Upper lobe of right lung (tissue), 1 donor: Measurements from ENCODE around the gene ZNF770. TPM values are rescaled to one million over a fixed set of nuclear protein-coding genes. Genes with fewer than 3 reads are reported as not detected.
"Not testable (repeated sequence)": the region's sequence is repeated elsewhere in the genome, so short reads cannot be mapped to it uniquely, and the experiment has no call there.

Source experiments
- ATAC-seq: fragments of 200-7000 bp; cut with Tn5 transposase; one replicate; pipeline ENCODE4 v1.9.1; 2020; ENCODE audit warnings: mild to moderate bottlenecking, moderate library complexity
- DNase-seq: peaks from one replicate; pipeline ENCODE4 v3.0.0-alpha.2; 2020
- H3K27ac ChIP-seq: fragments of 200-600 bp; one replicate; pipeline ENCODE4 v1.8.0; 2022
- H3K27me3 ChIP-seq: fragments of 200-600 bp; one replicate; pipeline ENCODE4 v1.8.0; 2022; ENCODE audit warnings: mild to moderate bottlenecking
- H3K36me3 ChIP-seq: fragments of 200-600 bp; one replicate; pipeline ENCODE4 v1.8.0; 2022
- H3K4me1 ChIP-seq: fragments of 200-600 bp; one replicate; pipeline ENCODE4 v1.8.0; 2022
- H3K4me3 ChIP-seq: fragments of 200-600 bp; one replicate; pipeline ENCODE4 v1.8.0; 2022; ENCODE audit warnings: mild to moderate bottlenecking
- H3K9me3 ChIP-seq: fragments of 200-600 bp; one replicate; pipeline ENCODE4 v1.8.0; 2022
- intact Hi-C: fragments of 100-400 bp; cut with DNase I; formaldehyde crosslinking; loops from one replicate; pipeline ENCODE4 v1.11.0; 2022
- total RNA-seq: library from RNA; stranded (reverse); fragmentation: NEBNext Ultra II Directional; extraction: Animal tissue kit (Norgen Biotek cat#: 25700); gene quantifications from one replicate; pipeline ENCODE4 v1.2.1, GENCODE V29; 2021
- TF ChIP-seq, protein P1 (sequence below): fragments of 200-600 bp; IDR thresholded peaks from one replicate; pipeline ENCODE4 v1.8.0; 2022; ENCODE audit warnings: antibody characterized with exemption
- donor health status: DM: no; HTN: yes; CAD: no; lungs with severe emphysema.

Gene ZNF770
- total RNA-seq, 1 donor from 2014 or later = 31.5 TPM

GRCh38 chr15:34933432-34933975 is 54.6 kb downstream of the ZNF770 start:
- Histone ChIP-seq H3K9me3 (no peaks in the 10 kb centered on the region), H3K27me3 (no peaks in the 10 kb centered on the region), H3K4me1 (no peaks in the 10 kb centered on the region), H3K4me3 (no peak overlapping the region), H3K36me3 (peaks cover 92% of the 10 kb centered on the region), H3K27ac (no peak overlapping the region)
- ATAC-seq = no peak
- TF ChIP-seq, protein P1, sequence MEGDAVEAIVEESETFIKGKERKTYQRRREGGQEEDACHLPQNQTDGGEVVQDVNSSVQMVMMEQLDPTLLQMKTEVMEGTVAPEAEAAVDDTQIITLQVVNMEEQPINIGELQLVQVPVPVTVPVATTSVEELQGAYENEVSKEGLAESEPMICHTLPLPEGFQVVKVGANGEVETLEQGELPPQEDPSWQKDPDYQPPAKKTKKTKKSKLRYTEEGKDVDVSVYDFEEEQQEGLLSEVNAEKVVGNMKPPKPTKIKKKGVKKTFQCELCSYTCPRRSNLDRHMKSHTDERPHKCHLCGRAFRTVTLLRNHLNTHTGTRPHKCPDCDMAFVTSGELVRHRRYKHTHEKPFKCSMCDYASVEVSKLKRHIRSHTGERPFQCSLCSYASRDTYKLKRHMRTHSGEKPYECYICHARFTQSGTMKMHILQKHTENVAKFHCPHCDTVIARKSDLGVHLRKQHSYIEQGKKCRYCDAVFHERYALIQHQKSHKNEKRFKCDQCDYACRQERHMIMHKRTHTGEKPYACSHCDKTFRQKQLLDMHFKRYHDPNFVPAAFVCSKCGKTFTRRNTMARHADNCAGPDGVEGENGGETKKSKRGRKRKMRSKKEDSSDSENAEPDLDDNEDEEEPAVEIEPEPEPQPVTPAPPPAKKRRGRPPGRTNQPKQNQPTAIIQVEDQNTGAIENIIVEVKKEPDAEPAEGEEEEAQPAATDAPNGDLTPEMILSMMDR = no peak
- intact Hi-C loops = no loop called here
- DNase-seq = no peak

DNA sequence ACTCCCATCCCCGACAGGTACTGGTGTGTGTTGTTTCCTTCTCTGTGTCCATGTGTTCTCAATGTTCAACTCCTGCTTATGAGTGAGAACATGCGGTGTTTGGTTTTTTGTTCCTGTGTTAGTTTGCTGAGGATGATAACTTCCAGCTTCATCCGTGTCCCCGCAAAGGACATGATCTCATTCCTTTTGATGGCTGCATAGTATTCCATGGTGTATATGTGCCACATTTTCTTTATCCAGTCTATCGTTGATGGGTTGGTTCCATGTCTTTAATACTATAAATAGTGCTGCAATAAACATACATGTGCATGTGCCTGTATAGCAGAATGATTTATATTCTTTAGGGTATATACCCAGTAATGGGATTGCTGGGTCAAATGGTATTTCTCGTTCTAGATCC is 59.7 kb downstream of the ZNF770 start:
- H3K4me1 ChIP-seq, H3K27me3 ChIP-seq, DNase-seq, H3K9me3 ChIP-seq, intact Hi-C loops, H3K27ac ChIP-seq, ATAC-seq, H3K4me3 ChIP-seq: not testable (repeated sequence)
- peaks cover 90% of the 10 kb centered on the region for H3K36me3 ChIP-seq

Other genes with a start within 250 kb of the ZNF770 start
- not detected for gene GJD2, start 233.3 kb downstream of the ZNF770 start, total RNA-seq
- 3.4 TPM for gene ACTC1, start 192.7 kb downstream of the ZNF770 start, total RNA-seq
- gene AQR, start 18.5 kb downstream of the ZNF770 start, total RNA-seq = 28.2 TPM
- not detected for gene NANOGP8, start 97.0 kb upstream of the ZNF770 start, total RNA-seq